Stimulated activated CD4-positive, alpha-beta T cell treated with anti-CD3 and anti-CD28 coated beads, TNF-alpha, amount 100 ng/mL, for 4 hours (primary cell): Measurements from ENCODE around the gene NDUFA5.

Experiments
- DNase-seq, 3 experiments: peaks; one replicate each; pipeline ENCODE4 v3.0.0-alpha.2; 2020; ENCODE audit warnings: low read depth in 3 of 3

NDUFA5 gene

DNA sequence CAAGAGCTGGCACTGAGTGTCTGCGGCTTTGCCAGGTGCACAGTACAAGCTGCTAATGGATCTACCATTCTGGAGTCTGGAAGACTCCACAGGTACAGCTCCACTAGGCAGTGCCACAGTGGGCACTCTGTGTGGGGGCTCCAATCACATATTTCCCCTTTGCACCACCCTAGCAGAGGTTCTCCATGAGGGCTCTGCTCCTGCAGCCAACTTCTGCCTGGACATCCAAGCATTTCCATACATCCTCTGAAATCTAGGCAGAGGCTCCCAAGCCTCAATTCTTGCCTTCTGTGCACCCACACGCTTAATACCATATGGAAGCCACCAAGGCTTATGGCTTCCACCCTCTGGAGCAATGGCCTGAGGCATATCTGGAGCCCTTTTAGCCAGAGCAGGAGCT lies 52.4 kb downstream of the NDUFA5 start:
- no peak for DNase-seq

DNA sequence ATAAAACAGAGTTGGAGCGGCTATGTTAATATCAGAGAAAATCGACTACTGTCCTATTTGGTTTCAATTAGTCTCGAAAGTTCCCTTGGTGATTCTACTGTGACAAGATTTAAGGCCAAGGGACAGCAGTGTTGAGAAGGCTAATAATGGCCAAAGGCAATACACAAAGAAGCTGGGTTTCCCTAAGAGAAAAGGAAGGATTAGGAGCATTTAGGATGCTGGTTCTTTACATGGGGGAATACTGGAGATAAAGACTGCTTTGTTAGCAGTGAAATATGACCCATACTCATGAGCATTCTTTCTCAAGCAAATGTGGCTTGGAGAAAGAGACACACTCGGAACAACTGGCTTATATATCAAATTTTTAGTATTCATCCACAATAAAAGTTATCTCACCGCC lies 55.4 kb downstream of the NDUFA5 start:
- no peak for DNase-seq

DNA sequence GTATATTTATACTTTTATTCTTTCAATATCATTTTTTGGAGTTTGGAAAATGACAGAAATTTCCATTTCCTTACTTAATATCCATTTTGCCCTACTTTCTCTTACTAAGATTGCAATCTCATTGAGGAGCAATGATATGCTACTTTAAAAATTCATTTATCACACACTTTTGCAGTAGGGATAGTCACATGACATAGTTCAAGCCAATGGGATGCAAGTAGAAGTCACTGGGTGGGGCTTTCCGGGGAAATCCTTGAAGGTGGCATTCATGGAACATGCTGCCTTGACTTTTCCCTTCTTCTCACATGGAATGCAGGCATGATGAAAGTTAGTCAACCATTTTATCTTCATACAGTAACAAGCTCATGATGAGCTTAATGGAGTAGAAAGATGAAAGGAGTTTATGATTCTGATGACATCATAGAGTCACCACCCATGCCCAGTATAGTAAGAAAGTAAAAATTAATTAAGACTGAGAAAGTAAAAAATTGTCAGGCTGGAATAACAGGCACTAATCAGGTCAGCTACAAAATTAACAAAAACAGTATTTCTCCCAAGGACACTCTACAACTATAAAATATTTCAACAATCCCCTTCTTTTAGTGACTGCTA lies 56.6 kb downstream of the NDUFA5 start:
- no peak for DNase-seq

DNA sequence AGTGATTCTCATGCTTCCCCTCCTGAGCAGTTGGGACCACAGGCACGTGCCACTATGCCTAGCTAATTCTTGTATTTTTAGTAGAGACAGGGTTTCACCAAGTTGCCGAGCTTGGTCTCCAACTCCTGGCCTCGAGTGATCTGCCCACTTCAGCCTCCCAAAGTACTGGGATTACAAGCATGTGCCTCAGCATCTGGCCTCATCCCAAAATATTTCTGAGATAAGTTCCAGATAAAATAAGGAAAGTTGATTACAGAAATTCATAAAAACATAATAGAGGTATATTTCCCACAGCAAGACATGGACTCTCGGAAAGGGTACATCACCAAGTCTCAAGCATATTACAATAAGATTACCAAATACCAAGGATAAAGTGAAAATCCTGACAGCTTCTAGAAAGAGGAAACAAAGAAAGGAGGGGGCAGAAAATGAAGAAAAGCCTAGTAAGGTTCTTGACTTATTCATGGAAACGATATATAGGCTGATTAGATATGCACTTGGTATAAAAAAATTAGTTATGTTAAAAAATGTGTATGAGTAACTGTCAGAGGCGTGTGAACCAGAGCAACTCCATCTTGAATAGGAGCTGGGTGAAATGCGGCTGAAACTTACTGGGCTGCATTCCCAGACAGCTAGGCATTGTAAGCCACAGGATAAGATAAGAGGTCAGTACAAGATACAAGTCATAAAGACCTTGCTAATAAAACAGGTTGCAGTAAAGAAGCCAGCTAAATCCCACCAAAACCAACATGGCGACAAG lies 58.2 kb downstream of the NDUFA5 start:
- no peak for DNase-seq

DNA sequence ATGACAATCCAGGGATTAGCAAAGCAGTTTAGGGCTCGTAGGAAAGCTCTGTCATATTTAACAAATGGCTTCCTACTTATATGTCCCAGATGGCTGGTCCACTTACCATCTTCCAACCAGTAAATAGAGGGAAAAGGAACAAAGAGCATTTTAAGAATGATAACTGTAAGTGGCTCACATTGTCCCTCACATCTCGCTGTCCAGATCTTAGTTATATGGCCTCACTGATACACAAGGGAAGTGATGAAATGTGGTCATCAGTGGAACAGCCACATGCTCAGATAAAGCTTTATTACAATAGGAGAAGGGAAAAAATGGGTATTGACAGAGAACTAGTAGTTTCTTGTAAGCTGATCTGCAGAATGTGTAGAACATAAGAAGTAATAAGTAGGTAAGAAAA lies 59.0 kb downstream of the NDUFA5 start:
- no peak for DNase-seq

DNA sequence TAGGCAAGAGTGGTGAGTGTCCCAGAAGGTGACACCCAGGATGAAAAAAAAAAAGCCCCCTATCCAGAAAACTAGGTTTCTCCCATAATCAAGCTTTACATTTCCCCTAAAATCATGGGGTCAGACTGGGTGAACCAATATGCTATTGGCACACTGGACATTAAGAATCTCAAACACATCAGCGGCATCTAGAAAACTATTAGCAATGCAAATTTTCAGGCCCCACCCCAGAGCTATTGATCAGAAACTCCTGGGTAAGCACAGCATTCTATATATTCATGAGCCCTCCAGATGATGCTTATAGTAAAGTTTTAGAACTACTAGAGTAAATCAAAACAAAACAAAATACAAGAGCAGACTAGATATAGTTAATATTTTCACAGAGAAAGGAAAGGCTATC lies 59.6 kb downstream of the NDUFA5 start:
- no peak for DNase-seq

DNA sequence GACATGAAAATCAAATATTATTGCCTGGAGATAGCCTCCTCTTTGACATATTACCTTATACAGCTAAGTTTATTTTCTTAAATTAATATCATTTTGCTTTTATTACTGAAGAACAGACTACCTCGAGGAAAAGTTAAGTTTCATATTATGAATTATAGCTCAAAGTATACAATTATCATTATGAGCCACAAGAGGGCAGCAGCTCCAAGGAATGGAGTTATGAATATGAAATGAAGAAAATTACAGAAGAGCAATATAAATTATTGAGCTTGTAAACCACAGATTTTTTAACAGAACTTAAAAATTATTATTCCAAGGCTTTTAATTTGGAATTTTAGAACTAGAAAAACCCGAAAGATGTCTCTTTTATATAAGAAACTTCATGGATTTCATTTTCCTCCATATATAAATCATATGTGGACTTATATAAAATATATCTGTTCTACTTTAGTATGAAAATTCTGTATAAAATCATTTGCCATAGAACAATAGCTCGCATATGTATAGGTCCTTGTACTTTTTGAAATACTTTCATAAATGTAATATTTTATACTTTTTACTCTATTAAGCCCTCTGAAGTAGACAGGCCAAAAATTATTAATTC lies 63.3 kb downstream of the NDUFA5 start:
- DNase-seq = no peak

DNA sequence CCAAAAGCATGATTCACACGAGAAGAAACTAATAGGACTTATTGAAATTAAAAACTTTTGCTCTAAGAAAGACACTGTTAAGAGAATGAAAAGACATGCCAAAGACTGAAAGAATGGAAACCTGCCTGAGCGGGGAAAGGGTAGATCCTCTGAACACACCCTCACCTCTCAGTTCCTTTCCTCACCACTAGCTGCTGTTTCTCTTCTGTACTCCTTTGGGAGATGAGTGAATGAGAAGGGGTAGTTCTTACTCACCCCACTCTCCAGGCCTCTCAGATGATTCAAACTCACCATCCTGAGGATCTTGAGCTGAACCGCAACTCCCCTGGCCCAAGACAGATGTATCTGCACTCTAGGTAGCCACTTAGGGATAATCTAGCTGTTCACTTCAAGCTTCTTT lies 65.1 kb downstream of the NDUFA5 start:
- DNase-seq = no peak
